ENCODE measurements around the gene ALDH3B1. TPM values are rescaled to one million over a fixed set of nuclear protein-coding genes. Genes with fewer than 3 reads are reported as not detected.

ALDH3B1 gene
- total RNA-seq, 3 donors from 2014 or later: 9.8 to 26.4 (median 20.6) TPM

- no peaks in the 10 kb centered on the region for H3K27me3 ChIP-seq
- no peaks in the 10 kb centered on the region for H3K4me1 ChIP-seq
- no peak for DNase-seq (ENCODE audit: low spot score in 2 of 2)
- H3K4me3 ChIP-seq: no peak overlapping the region
- no peaks in the 10 kb centered on the region for H3K36me3 ChIP-seq
- H3K9me3 ChIP-seq: no peaks in the 10 kb centered on the region
- no peak overlapping the region for H3K27ac ChIP-seq
- TF ChIP-seq CTCF (IDR thresholded peaks at IDR 0.05) (no peak), POLR2A (IDR thresholded peaks at IDR 0.05) (no peak), POLR2AphosphoS5 (IDR thresholded peaks at IDR 0.05) (no peak)
- intact Hi-C loops (cut with DNase I; ENCODE audit: low total_unique reads): no loop called here
Measured at GRCh38 chr11:68066742-68067141, 56.6 kb downstream of the ALDH3B1 start.

- Histone ChIP-seq H3K9me3 (no peaks in the 10 kb centered on the region), H3K4me3 (no peak overlapping the region), H3K27ac (no peak overlapping the region), H3K4me1 (no peaks in the 10 kb centered on the region), H3K36me3 (no peaks in the 10 kb centered on the region), H3K27me3 (no peaks in the 10 kb centered on the region)
- TF ChIP-seq POLR2A (IDR thresholded peaks at IDR 0.05) (no peak), CTCF (IDR thresholded peaks at IDR 0.05) (no peak), POLR2AphosphoS5 (IDR thresholded peaks at IDR 0.05) (no peak)
- intact Hi-C loops (cut with DNase I; ENCODE audit: low total_unique reads): no loop called here
- no peak for DNase-seq (ENCODE audit: low spot score in 2 of 2)
Measured at GRCh38 chr11:68067991-68068390, 57.9 kb downstream of the ALDH3B1 start.

DNA sequence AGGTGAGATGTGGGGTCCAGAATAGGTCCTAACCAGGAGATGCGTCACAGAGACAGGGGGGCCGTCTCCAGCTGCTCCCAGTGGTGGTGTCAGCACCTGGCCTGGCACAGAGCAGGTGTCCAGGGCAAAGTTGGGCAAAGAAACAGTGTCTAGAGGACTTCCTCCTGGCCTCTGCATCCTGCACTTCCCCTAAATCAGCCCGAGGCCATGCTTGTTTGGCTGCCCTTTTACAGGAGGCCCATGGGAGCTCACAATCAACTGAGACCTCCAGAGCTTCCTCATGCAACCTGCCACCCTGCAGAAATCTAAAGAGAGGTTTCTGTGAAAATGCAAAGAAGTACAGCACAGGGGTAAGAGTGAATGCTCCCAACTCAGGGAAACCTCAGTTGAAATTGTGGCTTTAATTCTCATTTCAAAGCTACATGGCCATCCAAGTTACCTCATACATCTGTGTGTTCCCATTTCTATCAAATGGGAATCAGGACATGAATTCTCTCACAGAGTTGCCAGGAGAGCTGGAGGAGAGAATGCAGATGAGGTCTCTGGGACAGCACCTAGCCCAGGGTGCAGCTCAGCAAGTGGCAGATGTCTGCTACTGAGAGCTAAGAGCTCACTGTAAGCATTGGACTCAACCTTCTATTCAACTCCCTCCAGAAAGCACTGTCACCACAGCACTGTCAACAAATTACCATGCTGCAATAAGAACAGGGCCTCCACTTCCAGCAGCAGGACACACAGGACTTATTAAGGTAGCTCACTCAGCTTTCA is 61.3 kb downstream of the ALDH3B1 start:
- Histone ChIP-seq H3K4me3 (no peak overlapping the region), H3K27me3 (no peaks in the 10 kb centered on the region), H3K9me3 (no peaks in the 10 kb centered on the region), H3K27ac (no peak overlapping the region), H3K36me3 (no peaks in the 10 kb centered on the region), H3K4me1 (no peaks in the 10 kb centered on the region)
- no peak for DNase-seq (ENCODE audit: low spot score in 2 of 2)
- TF ChIP-seq POLR2A (IDR thresholded peaks at IDR 0.05) (no peak), CTCF (IDR thresholded peaks at IDR 0.05) (no peak), POLR2AphosphoS5 (IDR thresholded peaks at IDR 0.05) (no peak)
- intact Hi-C loops (cut with DNase I; ENCODE audit: low total_unique reads): no loop called here

GRCh38 chr11:68074584-68075352 is 64.6 kb downstream of the ALDH3B1 start:
- TF ChIP-seq POLR2AphosphoS5 (IDR thresholded peaks at IDR 0.05) (no peak), POLR2A (IDR thresholded peaks at IDR 0.05) (no peak), CTCF (IDR thresholded peaks at IDR 0.05) (no peak)
- Histone ChIP-seq H3K27ac (no peak overlapping the region), H3K27me3 (no peaks in the 10 kb centered on the region), H3K4me3 (no peak overlapping the region), H3K4me1 (no peaks in the 10 kb centered on the region), H3K9me3 (no peaks in the 10 kb centered on the region), H3K36me3 (no peaks in the 10 kb centered on the region)
- no peak for DNase-seq (ENCODE audit: low spot score in 2 of 2)
- intact Hi-C loops (cut with DNase I; ENCODE audit: low total_unique reads): no loop called here
